Caco-2 (cell line): ENCODE data around the gene NDUFS2. TPM values are rescaled to one million over a fixed set of nuclear protein-coding genes. Genes with fewer than 3 reads are reported as not detected.

Experiments
- BruUV-seq: library from RNA; stranded (reverse); fragments of 400-500 nt; replicated peaks from 2 replicates; lab custom pipeline; 2021; lab: Mats Ljungman, UMichigan
- CTCF ChIA-PET: fragments of 300-600 bp; sonication (Branson Sonifier 250); formaldehyde crosslinking; loops from one replicate; lab custom pipeline; 2022; ENCODE audit warnings: antibody characterized with exemption; lab: Charles Lee
- POLR2A ChIA-PET: fragments of 300-600 bp; sonication (Branson Sonifier 250); formaldehyde crosslinking; loops from one replicate; lab custom pipeline; 2022; ENCODE audit warnings: antibody characterized with exemption; lab: Charles Lee
- DNase-seq, 2 experiments: peaks; one replicate each; pipeline versions ENCODE4 v3.0.0 to v3.0.0-alpha.2; 2020 to 2022
- H3K27me3 ChIP-seq: replicated peaks from 2 replicates; pipeline ENCODE4 v1.6.0; 2011; ENCODE audit warnings: low read length; ENCODE audit not compliant: control insufficient read depth, insufficient read depth
- H3K36me3 ChIP-seq: 2 replicates; pipeline ENCODE4 v1.5.1; 2011; ENCODE audit warnings: low read length; ENCODE audit not compliant: control insufficient read depth, insufficient read depth
- H3K4me1 ChIP-seq: fragments of 250-450 bp; sonication (Bioruptor Pico); 2 replicates; pipeline ENCODE4 v1.5.1; 2020; ENCODE audit warnings: mild to moderate bottlenecking
- H3K4me3 ChIP-seq: 2 replicates; pipeline ENCODE4 v1.5.1; 2011; ENCODE audit warnings: low read depth, mild to moderate bottlenecking, control low read depth, low read length
- H3K9me3 ChIP-seq: fragments of 250-450 bp; sonication (Bioruptor Pico); 2 replicates; pipeline ENCODE4 v1.5.1; 2020; ENCODE audit warnings: mild to moderate bottlenecking, moderate library complexity
- H3K27ac Mint-ChIP-seq: one replicate; pipeline ENCODE4 v1.8.0; 2022; ENCODE audit warnings: mixed read lengths; ENCODE audit not compliant: unreplicated experiment
- H3K27me3 Mint-ChIP-seq: one replicate; pipeline ENCODE4 v1.8.0; 2022; ENCODE audit warnings: mixed read lengths; ENCODE audit not compliant: insufficient read depth, unreplicated experiment
- H3K36me3 Mint-ChIP-seq: one replicate; pipeline ENCODE4 v1.8.0; 2022; ENCODE audit warnings: mild to moderate bottlenecking, mixed read lengths; ENCODE audit not compliant: insufficient read depth, unreplicated experiment
- H3K4me1 Mint-ChIP-seq: one replicate; pipeline ENCODE4 v1.8.0; 2022; ENCODE audit warnings: low read depth, mixed read lengths; ENCODE audit not compliant: unreplicated experiment
- H3K4me3 Mint-ChIP-seq: one replicate; pipeline ENCODE4 v1.8.0; 2022; ENCODE audit warnings: mild to moderate bottlenecking, moderate library complexity, mixed read lengths; ENCODE audit not compliant: unreplicated experiment
- H3K9me3 Mint-ChIP-seq: one replicate; pipeline ENCODE4 v1.8.0; 2022; ENCODE audit warnings: mixed read lengths; ENCODE audit not compliant: unreplicated experiment
- CTCF ChIP-seq, 2 experiments: fragments of 200-600 bp in 1 of 2; IDR thresholded peaks; 1 replicate in 1 of 2; 2 replicates in 1 of 2; pipeline versions ENCODE4 v1.5.1 to v1.8.0; 2011 to 2022; ENCODE audit warnings: antibody characterized with exemption in 1 of 2, control low read depth in 1 of 2, inconsistent platforms in 1 of 2, low read depth in 1 of 2, low read length in 1 of 2, mild to moderate bottlenecking in 1 of 2, moderate library complexity in 1 of 2; ENCODE audit not compliant: insufficient read depth in 1 of 2, severe bottlenecking in 1 of 2, unreplicated experiment in 1 of 2
- intact Hi-C: fragments of 100-400 bp; cut with micrococcal nuclease; formaldehyde crosslinking; loops from one replicate; pipeline ENCODE4 v1.10.0; 2022; ENCODE audit not compliant: unreplicated experiment
- total RNA-seq: library from RNA; stranded (reverse); gene quantifications from 2 replicates; pipeline ENCODE4 v1.2.3, GENCODE V29; 2022

NDUFS2 gene
- total RNA-seq, 1 experiment from 2014 or later, result 115 TPM

GRCh38 chr1:161185282-161185682 is 16.9 kb upstream of the NDUFS2 start:
- Mint-ChIP-seq H3K4me3 (no peak overlapping the region), H3K9me3 (no peaks in the 10 kb centered on the region), H3K27ac (no peak overlapping the region), H3K36me3 (no peaks in the 10 kb centered on the region), H3K27me3 (no peaks in the 10 kb centered on the region), H3K4me1 (peaks cover 6% of the 10 kb centered on the region)
- H3K27me3 ChIP-seq, result no peaks in the 10 kb centered on the region
- TF ChIP-seq CTCF (IDR thresholded peaks at IDR 0.05; ENCODE audit: insufficient read depth in 1 of 2, low read depth in 1 of 2, low read length in 1 of 2, severe bottlenecking in 1 of 2, unreplicated experiment in 1 of 2), result no peak
- intact Hi-C loops, result no loop called here
- BruUV-seq, result no TSS peak
- H3K4me3 ChIP-seq, result no peak overlapping the region
- CTCF ChIA-PET, result no interaction called here
- DNase-seq, result no peak
- no peaks in the 10 kb centered on the region for H3K9me3 ChIP-seq
- H3K4me1 ChIP-seq, result no peaks in the 10 kb centered on the region
- no peaks in the 10 kb centered on the region for H3K36me3 ChIP-seq
- POLR2A ChIA-PET, result interaction anchor here (0.6 kb wide), 1 partner anchor 9 kb away, joined by 8 read pairs; no protein-coding TSS in a partner anchor

GRCh38 chr1:161185732-161186311 is 16.3 kb upstream of the NDUFS2 start:
- Mint-ChIP-seq H3K4me3 (no peak overlapping the region), H3K36me3 (no peaks in the 10 kb centered on the region), H3K27ac (no peak overlapping the region), H3K9me3 (no peaks in the 10 kb centered on the region), H3K4me1 (peaks cover 6% of the 10 kb centered on the region), H3K27me3 (no peaks in the 10 kb centered on the region)
- intact Hi-C loops, result no loop called here
- no peak for TF ChIP-seq CTCF (IDR thresholded peaks at IDR 0.05; ENCODE audit: insufficient read depth in 1 of 2, low read depth in 1 of 2, low read length in 1 of 2, severe bottlenecking in 1 of 2, unreplicated experiment in 1 of 2)
- BruUV-seq, result no TSS peak
- no peak for DNase-seq
- no peaks in the 10 kb centered on the region for H3K9me3 ChIP-seq
- CTCF ChIA-PET, result interaction anchor here (0.7 to 1.0 kb wide), 2 partner anchors 16 to 40 kb away, joined by 3 read pairs; partner anchors contain the start of genes NDUFS2 and TOMM40L
- H3K4me3 ChIP-seq, result no peak overlapping the region
- no peaks in the 10 kb centered on the region for H3K4me1 ChIP-seq
- H3K36me3 ChIP-seq, result no peaks in the 10 kb centered on the region
- H3K27me3 ChIP-seq, result no peaks in the 10 kb centered on the region
- POLR2A ChIA-PET, result interaction anchor here (0.6 kb wide), 1 partner anchor 9 kb away, joined by 8 read pairs; no protein-coding TSS in a partner anchor

GRCh38 chr1:161187311-161187710 is 14.9 kb upstream of the NDUFS2 start:
- intact Hi-C loops, result no loop called here
- H3K9me3 ChIP-seq, result no peaks in the 10 kb centered on the region
- POLR2A ChIA-PET, result no interaction called here

More at GRCh38 chr1:161187311-161187710, 14.9 kb upstream of the NDUFS2 start:
- peaks cover 6% of the 10 kb centered on the region for H3K4me1 Mint-ChIP-seq
- Histone ChIP-seq H3K4me3 (no peak overlapping the region), H3K4me1 (no peaks in the 10 kb centered on the region), H3K36me3 (no peaks in the 10 kb centered on the region), H3K27me3 (no peaks in the 10 kb centered on the region)
- H3K4me3 Mint-ChIP-seq, result no peak overlapping the region
- no peaks in the 10 kb centered on the region for H3K36me3 Mint-ChIP-seq
- H3K27ac Mint-ChIP-seq, result no peak overlapping the region
- no peaks in the 10 kb centered on the region for H3K9me3 Mint-ChIP-seq
- no peak for DNase-seq
- no TSS peak for BruUV-seq
- no peak for TF ChIP-seq CTCF (IDR thresholded peaks at IDR 0.05; ENCODE audit: insufficient read depth in 1 of 2, low read depth in 1 of 2, low read length in 1 of 2, severe bottlenecking in 1 of 2, unreplicated experiment in 1 of 2)
- CTCF ChIA-PET, result no interaction called here
- no peaks in the 10 kb centered on the region for H3K27me3 Mint-ChIP-seq
